ENCODE data around the gene TMC4.
A peak's percentile ranks its signal among the peaks of the same experiment; 100 is the strongest.
"Not testable (repeated sequence)": the region's sequence is repeated elsewhere in the genome, so short reads cannot be mapped to it uniquely, and the experiment has no call there.

TMC4 gene

DNA sequence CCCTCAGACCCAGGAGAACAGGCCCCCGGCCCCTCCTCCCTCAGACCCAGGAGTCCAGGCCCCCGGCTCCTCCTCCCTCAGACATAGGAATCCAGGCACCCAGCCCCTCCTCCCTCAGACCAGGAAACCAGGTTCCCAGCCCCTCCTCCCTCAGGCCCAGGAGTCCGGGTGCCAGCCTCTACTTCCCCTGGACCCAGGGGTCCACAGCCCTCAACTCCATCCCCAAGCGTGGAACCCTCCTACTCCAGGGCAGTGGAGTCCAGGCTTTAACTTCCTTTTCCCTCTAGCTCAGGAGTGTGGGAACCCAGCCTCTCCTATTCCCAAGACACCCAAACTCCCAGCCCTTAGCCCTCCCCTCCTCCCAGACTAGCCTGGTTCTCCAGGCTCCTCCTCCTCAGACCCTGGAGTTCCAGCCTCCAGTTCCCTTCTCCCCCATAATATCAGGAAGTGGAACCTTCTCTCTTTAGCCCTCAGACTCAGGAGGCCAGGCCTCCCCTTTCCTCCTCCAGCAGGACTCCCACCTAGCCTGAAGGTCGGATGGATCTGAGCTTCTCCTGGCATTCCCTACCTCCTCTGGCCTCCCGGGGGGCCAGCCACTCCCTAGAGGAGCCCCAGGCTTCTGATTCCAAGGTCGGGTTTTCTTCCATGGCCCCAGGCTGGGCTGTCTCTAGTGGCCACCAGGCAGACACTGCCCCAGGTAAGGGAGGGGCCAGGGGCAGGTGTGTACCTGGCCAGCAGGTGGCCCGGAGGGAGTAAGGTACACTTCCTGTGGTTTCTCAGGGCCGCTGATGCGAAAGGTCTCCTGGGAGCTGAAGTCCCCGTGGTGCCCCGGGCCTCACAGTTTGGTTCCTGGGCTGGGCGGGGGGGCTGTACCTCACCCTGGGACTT lies at the start of gene TMC4:
Gene TMC4, minus strand, starts transcription at position 690 of the 888 bp plus-strand sequence. Its CDS starts 43 bp downstream, at position 647.
- ChIA-PET POLR2A (interaction anchor here (0.6 to 0.7 kb wide), 2 partner anchors 9 to 36 kb away, joined by 4 to 5 read pairs; no protein-coding TSS in a partner anchor), CTCF (interaction anchor here (1.1 to 1.5 kb wide), 4 partner anchors 9 to 59 kb away, joined by 3 to 7 read pairs (median 4); partner anchors contain the start of gene MBOAT7)
- DNase-seq (ENCODE audit: extremely low spot score) = no peak
- TF ChIP-seq, protein P1, sequence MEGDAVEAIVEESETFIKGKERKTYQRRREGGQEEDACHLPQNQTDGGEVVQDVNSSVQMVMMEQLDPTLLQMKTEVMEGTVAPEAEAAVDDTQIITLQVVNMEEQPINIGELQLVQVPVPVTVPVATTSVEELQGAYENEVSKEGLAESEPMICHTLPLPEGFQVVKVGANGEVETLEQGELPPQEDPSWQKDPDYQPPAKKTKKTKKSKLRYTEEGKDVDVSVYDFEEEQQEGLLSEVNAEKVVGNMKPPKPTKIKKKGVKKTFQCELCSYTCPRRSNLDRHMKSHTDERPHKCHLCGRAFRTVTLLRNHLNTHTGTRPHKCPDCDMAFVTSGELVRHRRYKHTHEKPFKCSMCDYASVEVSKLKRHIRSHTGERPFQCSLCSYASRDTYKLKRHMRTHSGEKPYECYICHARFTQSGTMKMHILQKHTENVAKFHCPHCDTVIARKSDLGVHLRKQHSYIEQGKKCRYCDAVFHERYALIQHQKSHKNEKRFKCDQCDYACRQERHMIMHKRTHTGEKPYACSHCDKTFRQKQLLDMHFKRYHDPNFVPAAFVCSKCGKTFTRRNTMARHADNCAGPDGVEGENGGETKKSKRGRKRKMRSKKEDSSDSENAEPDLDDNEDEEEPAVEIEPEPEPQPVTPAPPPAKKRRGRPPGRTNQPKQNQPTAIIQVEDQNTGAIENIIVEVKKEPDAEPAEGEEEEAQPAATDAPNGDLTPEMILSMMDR (IDR thresholded peaks at IDR 0.05; ENCODE audit: control extremely low read depth, extremely low read depth, low read depth, missing control alignments) = peak; percentile 9

DNA sequence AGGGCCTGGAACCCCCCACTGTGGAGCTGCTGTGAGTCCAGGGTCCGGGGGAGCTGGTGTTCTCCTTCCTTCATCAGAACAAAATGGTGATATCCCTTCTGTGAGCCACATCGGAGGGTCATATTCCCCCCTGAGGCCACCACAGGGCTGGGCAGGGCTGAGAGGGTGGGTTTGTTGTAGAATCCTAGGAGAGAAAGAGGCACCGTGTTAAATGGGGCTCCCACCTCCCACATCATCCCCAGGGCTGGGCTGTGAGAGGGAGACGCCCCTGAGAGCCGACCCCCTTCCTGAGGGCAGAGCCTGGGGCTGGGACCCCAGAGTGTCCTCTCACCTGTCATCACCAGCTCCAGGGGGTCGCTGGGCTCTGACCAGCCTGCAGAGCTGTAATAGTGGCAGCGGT lies 49.0 kb upstream of the TMC4 start:
- POLR2A ChIA-PET; DNase-seq (ENCODE audit: extremely low spot score); CTCF ChIA-PET: not testable (repeated sequence)

GRCh38 chr19:54219702-54220101 lies 46.7 kb upstream of the TMC4 start:
- POLR2A ChIA-PET; DNase-seq (ENCODE audit: extremely low spot score); CTCF ChIA-PET: not testable (repeated sequence)

GRCh38 chr19:54218960-54219661 lies 46.2 kb upstream of the TMC4 start:
- CTCF ChIA-PET = no interaction called here
- no peak for DNase-seq (ENCODE audit: extremely low spot score)
- TF ChIP-seq, protein P1 (IDR thresholded peaks at IDR 0.05; ENCODE audit: control extremely low read depth, extremely low read depth, low read depth, missing control alignments) = no peak
- POLR2A ChIA-PET = no interaction called here

DNA sequence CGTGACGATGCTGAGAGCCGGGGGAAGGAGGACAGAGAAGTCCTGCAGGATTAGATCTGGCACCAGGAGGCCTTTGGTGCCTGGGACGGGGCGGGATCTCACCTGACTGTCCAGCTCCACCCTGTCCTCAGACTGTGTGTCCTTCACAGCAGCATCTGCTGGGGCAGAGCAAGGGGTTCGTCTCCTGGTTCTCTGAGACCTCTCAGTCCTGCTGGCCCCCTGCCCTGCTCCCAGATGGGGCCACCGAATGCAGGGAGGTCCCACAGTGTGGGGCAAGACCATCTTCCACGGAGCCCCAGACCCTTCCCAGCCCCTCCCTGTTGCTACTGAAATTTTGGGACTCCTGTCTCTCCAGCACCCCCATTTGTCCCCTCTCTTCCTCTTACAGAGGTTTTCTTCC lies 45.3 kb upstream of the TMC4 start:
- POLR2A ChIA-PET = no interaction called here
- DNase-seq (ENCODE audit: extremely low spot score) = no peak
- CTCF ChIA-PET = no interaction called here
- TF ChIP-seq, protein P1 (IDR thresholded peaks at IDR 0.05; ENCODE audit: control extremely low read depth, extremely low read depth, low read depth, missing control alignments) = no peak

DNA sequence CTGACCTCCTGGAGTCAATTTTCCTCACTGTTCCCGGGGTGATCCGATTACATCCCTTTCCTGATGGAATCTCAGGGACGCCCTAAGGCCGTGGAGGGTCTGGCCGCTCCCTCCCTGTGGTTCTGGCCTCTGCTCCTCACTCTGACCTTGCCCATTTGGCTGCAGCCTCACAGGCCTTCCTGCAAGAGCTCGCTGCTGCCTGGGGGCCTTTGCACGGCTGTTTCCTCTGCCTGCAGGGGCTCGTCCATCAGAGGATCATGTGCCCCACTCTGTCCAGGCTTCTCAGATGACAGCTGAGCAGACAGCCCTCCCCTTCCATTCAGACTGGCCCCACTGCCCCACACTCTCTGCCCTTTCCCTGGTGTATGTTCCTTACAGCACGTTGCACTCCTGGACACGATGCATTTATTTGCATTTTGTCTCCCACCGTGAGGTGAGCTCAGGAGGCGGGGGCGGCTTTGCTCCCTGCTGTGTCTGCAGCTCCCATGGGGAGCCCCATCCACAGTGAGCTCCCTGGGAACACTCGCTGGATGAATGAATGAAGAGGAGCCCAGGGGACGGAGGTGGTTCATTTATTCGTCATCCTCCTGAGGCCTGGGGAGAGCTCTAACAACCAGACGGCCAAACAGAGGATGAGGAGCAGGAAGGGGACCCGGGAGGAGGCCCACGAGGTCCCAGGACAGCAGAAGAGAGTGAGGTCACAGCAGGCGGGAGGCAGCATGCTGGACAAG lies 44.7 kb upstream of the TMC4 start:
- POLR2A ChIA-PET = interaction anchor here (1.0 kb wide), 1 partner anchor 12 kb away, joined by 4 read pairs; no protein-coding TSS in a partner anchor
- DNase-seq (ENCODE audit: extremely low spot score); CTCF ChIA-PET: not testable (repeated sequence)

DNA sequence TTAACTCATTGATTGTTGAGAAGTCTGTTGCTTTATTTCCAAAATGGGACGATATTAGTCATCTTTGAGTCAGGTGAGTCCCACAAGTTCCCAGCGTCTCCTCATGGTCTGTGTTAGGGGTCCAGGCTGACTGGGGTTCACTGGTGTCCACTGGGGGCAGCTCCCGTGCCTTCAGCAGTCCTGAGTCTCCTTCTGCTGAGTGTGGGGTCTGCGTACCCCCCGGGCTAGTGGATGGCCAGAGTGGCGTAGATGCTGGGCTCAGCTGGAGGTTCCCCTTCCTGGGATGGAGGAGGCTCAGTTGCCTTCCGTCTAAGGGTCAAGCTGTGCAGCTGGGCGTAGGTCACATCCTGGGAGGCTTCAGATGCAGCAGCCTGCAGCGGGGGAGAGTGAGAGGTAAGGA lies 43.9 kb upstream of the TMC4 start:
- TF ChIP-seq, protein P1 (IDR thresholded peaks at IDR 0.05; ENCODE audit: control extremely low read depth, extremely low read depth, low read depth, missing control alignments) = no peak
- no peak for DNase-seq (ENCODE audit: extremely low spot score)
- CTCF ChIA-PET = no interaction called here
- POLR2A ChIA-PET = interaction anchor here (1.0 kb wide), 1 partner anchor 11 kb away, joined by 4 read pairs; no protein-coding TSS in a partner anchor

DNA sequence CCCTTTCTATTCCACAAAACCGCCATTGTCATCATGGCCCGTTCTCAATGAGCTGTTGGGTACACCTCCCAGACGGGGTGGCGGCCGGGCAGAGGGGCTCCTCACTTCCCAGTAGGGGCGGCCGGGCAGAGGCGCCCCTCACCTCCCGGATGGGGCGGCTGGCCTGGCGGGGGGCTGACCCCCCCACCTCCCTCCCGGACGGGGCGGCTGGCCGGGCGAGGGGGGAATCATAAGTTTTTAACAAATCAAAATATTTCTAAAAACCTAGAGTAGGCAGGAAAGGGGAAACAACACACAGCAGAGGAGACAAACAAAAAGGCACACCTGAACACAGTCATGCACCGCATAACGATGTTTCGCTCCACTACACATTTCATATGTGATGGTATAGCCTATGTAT lies 41.8 kb upstream of the TMC4 start:
- POLR2A ChIA-PET; DNase-seq (ENCODE audit: extremely low spot score): not testable (repeated sequence)
- CTCF ChIA-PET = interaction anchor here (1.0 kb wide), 1 partner anchor 12 kb away, joined by 3 read pairs; no protein-coding TSS in a partner anchor

DNA sequence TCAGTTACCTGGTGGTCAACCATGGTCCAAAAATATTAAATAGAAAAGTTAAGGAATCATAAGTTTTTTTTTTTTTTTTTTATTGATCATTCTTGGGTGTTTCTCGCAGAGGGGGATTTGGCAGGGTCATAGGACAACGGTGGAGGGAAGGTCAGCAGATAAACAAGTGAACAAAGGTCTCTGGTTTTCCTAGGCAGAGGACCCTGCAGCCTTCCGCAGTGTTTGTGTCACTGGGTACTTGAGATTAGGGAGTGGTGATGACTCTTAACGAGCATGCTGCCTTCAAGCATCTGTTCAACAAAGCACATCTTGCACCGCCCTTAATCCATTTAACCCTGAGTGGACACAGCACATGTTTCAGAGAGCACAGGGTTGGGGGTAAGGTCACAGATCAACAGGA lies 41.3 kb upstream of the TMC4 start:
- POLR2A ChIA-PET; DNase-seq (ENCODE audit: extremely low spot score): not testable (repeated sequence)
- CTCF ChIA-PET = interaction anchor here (1.0 kb wide), 1 partner anchor 12 kb away, joined by 3 read pairs; no protein-coding TSS in a partner anchor
